GM12872 (cell line): Measurements from ENCODE around the gene SH2D7.

Source experiments
- TF ChIP-seq, protein P1 (sequence below): IDR thresholded peaks from 3 replicates; pipeline ENCODE4 v1.5.1; 2011; ENCODE audit warnings: low read depth, mild to moderate bottlenecking, low read length, moderate library complexity; ENCODE audit not compliant: insufficient read depth

Gene SH2D7

DNA sequence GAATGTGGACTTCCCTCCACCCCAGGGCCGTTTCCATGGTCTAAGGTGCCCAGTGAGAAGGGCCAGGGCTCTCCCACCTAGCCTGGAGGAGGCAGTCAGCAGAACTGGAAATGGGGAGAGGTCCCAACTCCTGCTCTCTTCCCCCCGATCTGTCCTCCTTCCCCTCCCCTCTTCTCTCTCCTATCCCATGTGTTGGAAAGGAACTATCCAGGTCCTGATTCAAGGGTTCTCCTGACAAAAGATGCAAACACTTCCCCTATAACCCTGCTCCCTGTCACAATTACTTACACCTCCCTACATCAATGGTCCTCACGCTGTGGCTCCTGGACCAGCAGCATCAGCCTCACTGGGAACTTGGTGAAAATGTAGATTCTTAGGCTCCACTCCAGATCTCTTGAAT, 32.9 kb downstream of the SH2D7 start:
- TF ChIP-seq, protein P1, sequence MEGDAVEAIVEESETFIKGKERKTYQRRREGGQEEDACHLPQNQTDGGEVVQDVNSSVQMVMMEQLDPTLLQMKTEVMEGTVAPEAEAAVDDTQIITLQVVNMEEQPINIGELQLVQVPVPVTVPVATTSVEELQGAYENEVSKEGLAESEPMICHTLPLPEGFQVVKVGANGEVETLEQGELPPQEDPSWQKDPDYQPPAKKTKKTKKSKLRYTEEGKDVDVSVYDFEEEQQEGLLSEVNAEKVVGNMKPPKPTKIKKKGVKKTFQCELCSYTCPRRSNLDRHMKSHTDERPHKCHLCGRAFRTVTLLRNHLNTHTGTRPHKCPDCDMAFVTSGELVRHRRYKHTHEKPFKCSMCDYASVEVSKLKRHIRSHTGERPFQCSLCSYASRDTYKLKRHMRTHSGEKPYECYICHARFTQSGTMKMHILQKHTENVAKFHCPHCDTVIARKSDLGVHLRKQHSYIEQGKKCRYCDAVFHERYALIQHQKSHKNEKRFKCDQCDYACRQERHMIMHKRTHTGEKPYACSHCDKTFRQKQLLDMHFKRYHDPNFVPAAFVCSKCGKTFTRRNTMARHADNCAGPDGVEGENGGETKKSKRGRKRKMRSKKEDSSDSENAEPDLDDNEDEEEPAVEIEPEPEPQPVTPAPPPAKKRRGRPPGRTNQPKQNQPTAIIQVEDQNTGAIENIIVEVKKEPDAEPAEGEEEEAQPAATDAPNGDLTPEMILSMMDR, result no peak

GRCh38 chr15:78127882-78128281, 35.5 kb downstream of the SH2D7 start:
- TF ChIP-seq, protein P1, result no peak

- TF ChIP-seq, protein P1, result no peak
Measured at GRCh38 chr15:78129077-78129750, 36.9 kb downstream of the SH2D7 start.

GRCh38 chr15:78129751-78130287, 37.5 kb downstream of the SH2D7 start:
- TF ChIP-seq, protein P1, result no peak

- TF ChIP-seq, protein P1, result no peak
Measured at GRCh38 chr15:78130466-78131294, 38.3 kb downstream of the SH2D7 start.

DNA sequence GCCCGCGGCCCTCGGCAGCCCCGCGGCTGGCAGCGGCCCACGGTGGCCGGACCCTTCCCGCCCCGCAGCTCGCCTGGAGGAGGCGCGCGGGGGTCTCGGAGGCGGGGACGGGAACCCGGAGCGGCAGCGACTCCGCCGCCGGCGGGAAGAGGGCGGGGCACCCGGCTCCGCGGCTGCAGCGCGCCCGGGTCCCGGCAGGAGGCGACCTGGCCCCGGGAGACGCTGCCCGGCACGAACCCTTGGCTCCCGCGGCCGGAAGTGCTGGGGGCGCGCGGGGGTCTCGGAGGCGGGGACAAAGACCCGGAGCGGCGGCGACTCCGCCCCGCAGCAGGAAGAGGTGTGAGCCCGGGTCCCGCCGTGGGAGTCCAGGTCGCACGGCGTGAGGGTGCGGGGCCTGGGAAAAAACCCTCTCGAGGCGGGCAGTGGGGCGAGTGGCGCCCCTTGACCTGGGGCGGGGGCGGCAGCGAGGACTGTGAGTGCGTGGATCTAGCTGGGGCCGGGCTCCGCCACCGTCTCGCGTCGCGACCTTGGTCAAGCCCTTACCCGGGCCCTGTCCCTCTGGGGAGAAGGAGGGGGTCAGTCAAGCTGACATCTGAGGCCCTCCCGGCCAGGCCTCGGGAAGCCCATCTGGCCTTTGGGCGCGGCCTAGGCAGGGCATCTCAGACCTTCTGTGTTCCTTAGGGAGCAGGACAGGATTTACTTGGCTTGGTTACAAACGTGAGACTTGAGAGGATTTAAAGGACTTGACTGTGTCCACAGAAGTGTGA, 39.1 kb downstream of the SH2D7 start, which contains the start of gene CIB2:
TSS of gene CIB2 (minus strand) at position 151 of the 767 bp plus-strand sequence. CDS start 230 bp downstream, outside the sequence.
- TF ChIP-seq, protein P1, result peak; percentile 73

- TF ChIP-seq, protein P1, result no peak
Measured at GRCh38 chr15:78133801-78134200, 41.4 kb downstream of the SH2D7 start.
